RWPE2 (cell line): ENCODE measurements around the gene CALU.

ENCODE experiments used
- ATAC-seq: fragments of 200-7000 bp; cut with Tn5 transposase; 3 replicates; pipeline ENCODE4 v1.9.1; 2021; ENCODE audit warnings: low read depth
- DNase-seq: peaks from one replicate; pipeline ENCODE4 v3.0.0-alpha.2; 2020; ENCODE audit warnings: low spot score
- H3K27ac ChIP-seq: fragments of 450-650 bp; 2 replicates; pipeline ENCODE4 v1.5.1; 2017; ENCODE audit warnings: mild to moderate bottlenecking; ENCODE audit not compliant: poor library complexity, severe bottlenecking
- H3K27me3 ChIP-seq: fragments of 250-450 bp; sonication (Bioruptor Pico); 2 replicates; pipeline ENCODE4 v1.5.1; 2021; ENCODE audit warnings: mild to moderate bottlenecking, moderate library complexity; ENCODE audit not compliant: insufficient read depth, poor library complexity, severe bottlenecking
- H3K36me3 ChIP-seq: fragments of 250-450 bp; sonication (Bioruptor Pico); 2 replicates; pipeline ENCODE4 v1.5.1; 2020; ENCODE audit warnings: low read depth, mild to moderate bottlenecking, moderate library complexity
- H3K4me1 ChIP-seq: fragments of 250-450 bp; sonication (Bioruptor Pico); 2 replicates; pipeline ENCODE4 v1.5.1; 2021; ENCODE audit warnings: mild to moderate bottlenecking, moderate library complexity; ENCODE audit not compliant: insufficient read depth, poor library complexity, severe bottlenecking
- H3K4me3 ChIP-seq: fragments of 250-450 bp; sonication (Bioruptor Pico); 2 replicates; pipeline ENCODE4 v1.5.1; 2021; ENCODE audit warnings: mild to moderate bottlenecking, moderate library complexity; ENCODE audit not compliant: severe bottlenecking
- H3K9me3 ChIP-seq: fragments of 250-450 bp; sonication (Bioruptor Pico); 2 replicates; pipeline ENCODE4 v1.5.1; 2021; ENCODE audit warnings: mild to moderate bottlenecking, moderate library complexity; ENCODE audit not compliant: severe bottlenecking
- TF ChIP-seq, protein P1 (sequence below): fragments of 450-650 bp; IDR thresholded peaks from one replicate; pipeline ENCODE4 v1.5.1; 2017; ENCODE audit warnings: mild to moderate bottlenecking, moderate library complexity; ENCODE audit not compliant: poor library complexity, severe bottlenecking

Gene CALU

DNA sequence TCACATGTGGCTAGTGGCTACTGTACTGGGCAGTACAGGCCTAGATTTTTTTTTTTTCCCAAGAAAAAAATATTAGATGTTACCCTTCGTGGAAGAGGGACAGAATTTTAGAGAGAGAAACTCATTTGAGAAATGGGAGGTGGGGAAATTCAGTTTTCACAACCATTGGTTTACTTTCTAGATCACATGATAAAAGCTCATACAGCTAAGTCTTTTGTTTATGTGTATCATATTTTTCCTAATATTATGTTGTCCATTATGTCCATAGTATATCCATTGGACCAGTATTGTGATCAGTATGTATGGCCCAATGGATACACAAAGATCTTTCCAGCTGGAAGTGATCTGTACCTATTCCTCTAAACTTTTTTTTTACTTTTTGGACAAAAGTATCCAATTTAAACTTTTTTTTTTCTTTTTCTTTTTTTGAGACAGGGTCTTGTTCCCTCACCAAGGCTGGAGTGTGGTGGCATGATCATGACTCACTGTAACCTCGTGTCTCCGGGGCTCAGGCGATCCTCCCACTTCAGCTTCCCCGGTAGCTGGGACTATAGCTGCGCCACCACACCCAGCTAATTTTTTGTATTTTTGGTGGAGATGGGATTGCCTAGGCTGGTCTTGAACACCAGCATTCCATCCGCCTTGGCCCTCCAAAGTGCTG, 4.1 kb downstream of the CALU start:
- no peak overlapping the region for H3K4me3 ChIP-seq
- H3K9me3 ChIP-seq = no peaks in the 10 kb centered on the region
- ATAC-seq = no peak
- peak overlapping the region; percentile 83 for H3K27ac ChIP-seq
- no peak for DNase-seq
- TF ChIP-seq, protein P1, sequence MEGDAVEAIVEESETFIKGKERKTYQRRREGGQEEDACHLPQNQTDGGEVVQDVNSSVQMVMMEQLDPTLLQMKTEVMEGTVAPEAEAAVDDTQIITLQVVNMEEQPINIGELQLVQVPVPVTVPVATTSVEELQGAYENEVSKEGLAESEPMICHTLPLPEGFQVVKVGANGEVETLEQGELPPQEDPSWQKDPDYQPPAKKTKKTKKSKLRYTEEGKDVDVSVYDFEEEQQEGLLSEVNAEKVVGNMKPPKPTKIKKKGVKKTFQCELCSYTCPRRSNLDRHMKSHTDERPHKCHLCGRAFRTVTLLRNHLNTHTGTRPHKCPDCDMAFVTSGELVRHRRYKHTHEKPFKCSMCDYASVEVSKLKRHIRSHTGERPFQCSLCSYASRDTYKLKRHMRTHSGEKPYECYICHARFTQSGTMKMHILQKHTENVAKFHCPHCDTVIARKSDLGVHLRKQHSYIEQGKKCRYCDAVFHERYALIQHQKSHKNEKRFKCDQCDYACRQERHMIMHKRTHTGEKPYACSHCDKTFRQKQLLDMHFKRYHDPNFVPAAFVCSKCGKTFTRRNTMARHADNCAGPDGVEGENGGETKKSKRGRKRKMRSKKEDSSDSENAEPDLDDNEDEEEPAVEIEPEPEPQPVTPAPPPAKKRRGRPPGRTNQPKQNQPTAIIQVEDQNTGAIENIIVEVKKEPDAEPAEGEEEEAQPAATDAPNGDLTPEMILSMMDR = no peak
- H3K27me3 ChIP-seq = no peaks in the 10 kb centered on the region
- H3K4me1 ChIP-seq = peaks cover 33% of the 10 kb centered on the region
- peaks cover 72% of the 10 kb centered on the region for H3K36me3 ChIP-seq

DNA sequence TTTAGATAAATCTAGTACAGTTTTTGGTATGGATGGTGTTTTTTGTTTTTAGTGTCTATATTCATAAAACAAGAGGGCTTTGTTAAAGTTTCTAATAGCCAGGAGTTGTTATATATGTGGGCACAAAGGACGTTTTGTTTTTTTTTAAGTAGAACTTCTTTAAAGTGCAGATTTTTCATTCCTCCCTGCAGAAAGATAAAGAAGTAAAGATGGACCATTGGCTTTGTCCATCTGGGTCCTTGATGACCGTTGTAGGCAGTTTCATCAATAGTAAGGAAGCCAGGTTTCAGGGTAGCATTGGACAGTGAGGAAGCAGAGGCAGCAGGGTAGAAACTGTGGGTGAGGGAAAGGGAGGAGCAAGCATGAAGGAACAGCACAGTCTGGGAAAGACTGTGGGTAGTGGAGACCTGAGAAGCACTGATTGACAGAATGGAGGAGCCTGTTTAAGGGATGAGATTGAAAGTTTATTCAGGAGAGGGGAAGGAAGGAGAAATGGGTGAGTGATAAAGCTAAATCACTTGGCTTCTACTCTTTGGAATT, 5.3 kb downstream of the CALU start:
- H3K27ac ChIP-seq = no peak overlapping the region
- no peaks in the 10 kb centered on the region for H3K27me3 ChIP-seq
- ATAC-seq (no peak), DNase-seq (no peak)
- H3K4me1 ChIP-seq = peaks cover 28% of the 10 kb centered on the region
- TF ChIP-seq, protein P1 = no peak
- no peaks in the 10 kb centered on the region for H3K9me3 ChIP-seq
- H3K36me3 ChIP-seq = peaks cover 84% of the 10 kb centered on the region
- H3K4me3 ChIP-seq = no peak overlapping the region

DNA sequence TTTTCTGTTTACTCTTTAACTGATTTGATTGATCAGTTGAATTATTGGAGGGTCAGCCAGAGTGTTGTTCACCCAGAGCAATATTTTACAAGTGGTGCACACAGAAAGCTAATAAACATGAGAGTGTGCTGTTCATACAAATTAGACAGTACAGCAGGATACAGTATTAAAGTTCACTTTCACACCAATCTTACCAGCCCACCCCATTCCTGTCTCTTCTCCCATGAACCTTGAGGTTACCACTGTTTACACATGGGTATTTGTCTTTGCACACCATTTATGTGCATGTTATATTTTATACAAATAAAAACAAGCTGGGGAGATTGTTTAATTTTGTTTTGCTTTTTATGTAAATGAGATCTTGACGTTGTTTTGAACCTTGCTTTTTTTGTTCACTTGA, 6.5 kb downstream of the CALU start:
- no peaks in the 10 kb centered on the region for H3K27me3 ChIP-seq

DNA sequence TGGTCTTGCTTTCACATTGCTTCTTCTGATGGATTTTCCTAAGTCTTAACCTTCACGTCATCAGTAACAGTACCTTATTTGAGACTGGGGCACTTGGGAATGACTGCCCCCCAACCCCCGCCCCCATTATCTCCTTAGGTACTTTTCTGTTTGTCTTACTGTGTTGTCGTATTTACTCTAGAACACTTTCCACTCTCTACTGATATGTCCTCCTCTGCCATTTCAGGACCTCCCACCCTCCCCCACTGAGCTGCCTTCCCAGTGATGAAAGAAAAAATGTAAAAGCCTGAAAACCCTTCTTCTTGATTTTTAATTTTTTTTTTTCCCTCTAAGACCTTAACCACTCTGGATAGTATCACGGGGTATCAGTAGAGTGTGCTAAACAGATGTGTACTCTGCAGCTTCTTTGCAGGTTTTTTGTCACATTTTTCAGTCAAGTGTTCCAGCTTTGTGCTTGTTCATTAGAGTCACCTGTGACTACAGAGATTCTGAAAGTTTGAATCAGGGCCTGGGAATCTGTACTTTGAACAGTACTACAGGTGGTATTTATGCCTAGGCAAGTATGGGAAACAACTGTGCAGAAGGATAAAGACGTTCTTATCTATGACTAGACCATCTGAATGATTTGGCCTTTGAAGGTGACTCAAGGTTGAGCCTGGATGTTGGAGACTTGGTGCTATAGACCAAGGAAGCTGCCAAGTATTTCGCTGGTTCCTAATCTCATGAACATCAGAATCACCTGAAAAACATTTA, 8.3 kb downstream of the CALU start:
- DNase-seq (no peak), ATAC-seq (no peak)
- Histone ChIP-seq H3K4me3 (no peak overlapping the region), H3K27ac (no peak overlapping the region), H3K27me3 (no peaks in the 10 kb centered on the region), H3K36me3 (peaks cover 89% of the 10 kb centered on the region), H3K4me1 (peaks cover 8% of the 10 kb centered on the region), H3K9me3 (no peaks in the 10 kb centered on the region)
- TF ChIP-seq, protein P1 = no peak

More for the DNA sequence above, 6.5 kb downstream of the CALU start:
- no peaks in the 10 kb centered on the region for H3K9me3 ChIP-seq
- no peak overlapping the region for H3K27ac ChIP-seq
- no peak overlapping the region for H3K4me3 ChIP-seq
- peaks cover 86% of the 10 kb centered on the region for H3K36me3 ChIP-seq
- DNase-seq (no peak), ATAC-seq (no peak)
- TF ChIP-seq, protein P1 = no peak
- H3K4me1 ChIP-seq = peaks cover 26% of the 10 kb centered on the region

DNA sequence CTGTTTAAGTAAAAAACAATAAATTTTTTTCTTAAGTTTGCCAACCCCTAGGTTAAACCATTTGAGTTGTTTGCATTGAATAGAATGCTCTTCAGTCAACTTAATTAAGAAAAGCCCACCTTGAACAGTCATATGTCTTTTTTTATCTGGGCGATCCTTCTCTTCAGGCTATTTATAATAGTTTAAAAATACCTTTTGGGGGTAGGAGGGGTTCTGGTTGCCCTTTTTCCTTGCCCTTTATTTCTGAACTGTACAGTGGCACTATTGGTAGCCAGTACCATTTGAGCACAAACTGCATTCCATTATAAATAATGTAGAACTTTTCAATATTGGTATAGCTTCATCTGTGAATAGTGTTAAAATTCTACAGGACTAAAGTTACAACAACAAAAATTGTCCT, 13.1 kb downstream of the CALU start:
- H3K4me3 ChIP-seq = no peak overlapping the region
- H3K36me3 ChIP-seq = peaks cover 100% of the 10 kb centered on the region
- TF ChIP-seq, protein P1 = no peak
- peaks cover 2% of the 10 kb centered on the region for H3K9me3 ChIP-seq
- no peaks in the 10 kb centered on the region for H3K27me3 ChIP-seq
- no peak overlapping the region for H3K27ac ChIP-seq
- no peaks in the 10 kb centered on the region for H3K4me1 ChIP-seq
- ATAC-seq (no peak), DNase-seq (no peak)
